ENCODE data around the gene ZBTB38. TPM values are rescaled to one million over a fixed set of nuclear protein-coding genes. Genes with fewer than 3 reads are reported as not detected.

Gene ZBTB38
- total RNA-seq, 4 donors from 2014 or later: 125 to 183 (median 149) TPM

DNA sequence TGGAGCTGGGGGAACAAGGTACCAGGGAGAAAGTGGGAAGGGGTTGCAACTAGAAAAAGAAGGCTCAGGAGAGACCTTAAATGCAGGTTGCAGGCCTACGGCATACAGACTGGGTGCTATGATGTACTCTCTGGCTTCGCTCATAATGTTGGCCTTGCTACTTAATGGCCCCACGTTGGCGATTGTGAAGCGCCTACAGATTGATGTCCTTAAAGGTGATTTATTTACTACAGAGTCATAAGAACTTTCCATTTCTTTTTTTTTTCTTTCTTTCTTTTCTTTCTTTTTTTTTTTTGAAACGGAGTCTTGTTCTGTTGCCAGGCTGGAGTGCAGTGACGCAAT lies 25.4 kb downstream of the ZBTB38 start:
- intact Hi-C loops (cut with DNase I; ENCODE audit: low total_unique reads): no loop called here
- Histone ChIP-seq H3K36me3 (no peaks in the 10 kb centered on the region), H3K27ac (peak overlapping the region; percentile 46 to 70), H3K4me3 (no peak overlapping the region), H3K4me1 (no peaks in the 10 kb centered on the region), H3K27me3 (no peaks in the 10 kb centered on the region), H3K9me3 (no peaks in the 10 kb centered on the region)
- DNase-seq: no peak
- TF ChIP-seq POLR2A (IDR thresholded peaks at IDR 0.05): no peak
- TF ChIP-seq, protein P1, sequence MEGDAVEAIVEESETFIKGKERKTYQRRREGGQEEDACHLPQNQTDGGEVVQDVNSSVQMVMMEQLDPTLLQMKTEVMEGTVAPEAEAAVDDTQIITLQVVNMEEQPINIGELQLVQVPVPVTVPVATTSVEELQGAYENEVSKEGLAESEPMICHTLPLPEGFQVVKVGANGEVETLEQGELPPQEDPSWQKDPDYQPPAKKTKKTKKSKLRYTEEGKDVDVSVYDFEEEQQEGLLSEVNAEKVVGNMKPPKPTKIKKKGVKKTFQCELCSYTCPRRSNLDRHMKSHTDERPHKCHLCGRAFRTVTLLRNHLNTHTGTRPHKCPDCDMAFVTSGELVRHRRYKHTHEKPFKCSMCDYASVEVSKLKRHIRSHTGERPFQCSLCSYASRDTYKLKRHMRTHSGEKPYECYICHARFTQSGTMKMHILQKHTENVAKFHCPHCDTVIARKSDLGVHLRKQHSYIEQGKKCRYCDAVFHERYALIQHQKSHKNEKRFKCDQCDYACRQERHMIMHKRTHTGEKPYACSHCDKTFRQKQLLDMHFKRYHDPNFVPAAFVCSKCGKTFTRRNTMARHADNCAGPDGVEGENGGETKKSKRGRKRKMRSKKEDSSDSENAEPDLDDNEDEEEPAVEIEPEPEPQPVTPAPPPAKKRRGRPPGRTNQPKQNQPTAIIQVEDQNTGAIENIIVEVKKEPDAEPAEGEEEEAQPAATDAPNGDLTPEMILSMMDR (IDR thresholded peaks at IDR 0.05): no peak

DNA sequence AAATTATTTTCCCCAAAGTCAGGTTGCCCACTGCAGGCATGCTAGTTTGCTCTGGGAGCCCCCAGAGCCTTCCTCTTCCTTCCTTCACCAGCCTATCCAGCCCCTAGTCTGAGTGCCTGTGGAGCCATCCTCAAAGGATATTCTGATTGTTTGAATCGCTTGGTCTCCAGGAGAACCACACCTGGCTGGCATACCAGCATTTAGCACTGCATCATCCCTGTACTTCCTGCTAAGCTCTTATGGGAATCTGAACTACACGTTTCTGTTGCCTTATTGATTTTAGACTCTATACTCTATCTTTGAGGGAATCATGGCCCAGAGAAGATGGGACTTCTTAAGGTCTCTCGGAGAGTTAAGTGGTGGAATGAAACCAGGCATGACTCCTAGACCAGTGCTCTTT lies 26.3 kb downstream of the ZBTB38 start:
- TF ChIP-seq POLR2A (IDR thresholded peaks at IDR 0.05): no peak
- no peak overlapping the region for H3K4me3 ChIP-seq
- H3K4me1 ChIP-seq: no peaks in the 10 kb centered on the region
- no peaks in the 10 kb centered on the region for H3K9me3 ChIP-seq
- intact Hi-C loops (cut with DNase I; ENCODE audit: low total_unique reads): no loop called here
- no peak overlapping the region for H3K27ac ChIP-seq
- no peaks in the 10 kb centered on the region for H3K27me3 ChIP-seq
- no peaks in the 10 kb centered on the region for H3K36me3 ChIP-seq
- DNase-seq: no peak

DNA sequence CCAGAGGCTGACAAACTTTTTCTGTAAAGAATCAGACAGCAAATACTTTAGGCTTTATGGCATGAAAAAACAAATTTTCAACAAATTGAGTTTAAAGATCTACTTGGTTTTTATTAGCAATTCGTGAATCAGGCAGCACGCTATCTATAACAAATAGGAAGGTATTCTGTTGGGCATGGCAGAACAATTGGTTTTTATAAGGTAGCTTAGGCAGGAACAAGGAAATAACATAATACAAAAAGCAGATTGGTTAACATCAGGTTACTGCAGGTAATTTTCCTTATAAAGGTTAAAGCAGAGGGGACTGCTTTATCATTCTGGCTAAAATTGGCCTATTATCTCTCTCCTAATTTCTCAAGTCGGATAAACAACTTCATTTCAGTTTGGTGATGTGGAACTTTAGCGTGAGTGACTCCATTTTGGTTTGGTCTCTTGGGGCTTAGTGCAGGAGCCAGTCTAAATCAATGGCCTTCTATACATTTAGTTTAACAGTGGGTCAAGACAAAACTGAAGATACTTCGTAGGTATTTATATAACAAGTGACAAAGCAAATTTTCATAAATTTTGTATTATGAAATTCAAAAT lies 26.8 kb downstream of the ZBTB38 start:
- Histone ChIP-seq H3K27me3 (no peaks in the 10 kb centered on the region), H3K36me3 (no peaks in the 10 kb centered on the region), H3K4me3 (no peak overlapping the region), H3K4me1 (no peaks in the 10 kb centered on the region), H3K27ac (no peak overlapping the region), H3K9me3 (no peaks in the 10 kb centered on the region)
- intact Hi-C loops (cut with DNase I; ENCODE audit: low total_unique reads): no loop called here
- no peak for TF ChIP-seq POLR2A (IDR thresholded peaks at IDR 0.05)
- TF ChIP-seq, protein P1 (IDR thresholded peaks at IDR 0.05): no peak
- no peak for DNase-seq

DNA sequence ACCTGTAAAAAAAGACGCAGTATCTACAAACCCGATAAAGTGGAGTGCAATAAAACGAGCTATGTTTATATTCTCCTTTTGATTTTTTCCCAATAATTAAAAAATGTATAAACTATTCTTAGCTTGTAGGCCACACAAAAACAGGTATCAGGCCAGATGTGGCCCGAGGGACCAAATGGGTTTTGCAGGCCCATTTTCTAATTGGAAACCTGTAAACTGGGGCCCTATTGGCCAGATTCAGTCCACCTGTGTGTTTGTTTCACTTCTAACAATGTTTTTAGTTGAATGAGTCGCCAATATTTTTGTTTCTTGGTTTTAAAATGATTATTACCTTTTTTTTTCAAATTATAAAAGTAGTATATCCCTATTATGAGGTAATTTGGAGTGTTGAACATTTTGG lies 29.7 kb downstream of the ZBTB38 start:
- H3K4me1 ChIP-seq: peaks cover 0 to 7% of the 10 kb centered on the region in 2 donors
- no peaks in the 10 kb centered on the region for H3K36me3 ChIP-seq
- no peaks in the 10 kb centered on the region for H3K27me3 ChIP-seq
- no peak overlapping the region for H3K27ac ChIP-seq
- no peak for DNase-seq
- TF ChIP-seq, protein P1 (IDR thresholded peaks at IDR 0.05): no peak
- no peak for TF ChIP-seq POLR2A (IDR thresholded peaks at IDR 0.05)
- intact Hi-C loops (cut with DNase I; ENCODE audit: low total_unique reads): no loop called here
- no peaks in the 10 kb centered on the region for H3K9me3 ChIP-seq
- no peak overlapping the region for H3K4me3 ChIP-seq

DNA sequence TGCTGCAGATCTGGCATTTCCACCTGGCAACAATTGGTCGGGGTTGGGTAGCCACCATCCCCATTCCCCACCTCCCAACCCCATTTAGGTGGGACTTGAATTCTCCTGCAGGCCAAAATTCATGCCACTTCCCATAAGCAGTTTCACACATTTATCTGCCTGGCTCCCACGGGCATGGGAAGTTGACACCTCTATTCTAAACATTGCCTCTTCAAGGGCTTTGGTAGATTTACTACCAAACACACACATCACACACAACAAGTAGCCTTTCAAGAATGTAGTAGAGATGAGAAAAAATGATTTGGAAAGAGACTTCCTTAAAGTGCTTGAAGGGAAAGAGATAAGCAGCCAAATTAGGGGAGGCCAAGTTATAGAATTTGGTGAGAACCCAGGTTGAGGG lies 30.9 kb downstream of the ZBTB38 start:
- no peak for DNase-seq
- intact Hi-C loops (cut with DNase I; ENCODE audit: low total_unique reads): no loop called here
- Histone ChIP-seq H3K36me3 (no peaks in the 10 kb centered on the region), H3K9me3 (no peaks in the 10 kb centered on the region), H3K4me3 (no peak overlapping the region), H3K27me3 (no peaks in the 10 kb centered on the region), H3K4me1 (peaks cover 0 to 7% of the 10 kb centered on the region in 2 donors), H3K27ac (peak overlapping the region; percentile 99 to 100)
- TF ChIP-seq, protein P1 (IDR thresholded peaks at IDR 0.05): no peak
- TF ChIP-seq POLR2A (IDR thresholded peaks at IDR 0.05): no peak
